Activated T-helper 1 cell treated with anti-CD3 and anti-CD28 coated beads, Interleukin-12 subunit alpha, Interleukin-12 subunit beta, Interleukin-2, Interleukin-4 antibody, amounts not matched to agents 30 ng/mL and 10 ng/mL and 1 ng/mL, durations not matched to agents 14 hours and 24 hours and 36 hours (primary cell): Measurements from ENCODE around the gene ZNF44. TPM values are rescaled to one million over a fixed set of nuclear protein-coding genes. Genes with fewer than 3 reads are reported as not detected.

Experiments
- DNase-seq: peaks from one replicate; pipeline ENCODE4 v3.0.0; 2021; ENCODE audit warnings: low spot score
- H3K27ac Mint-ChIP-seq: one replicate; pipeline ENCODE4 v1.8.0; 2021; ENCODE audit warnings: mild to moderate bottlenecking, mixed read lengths
- H3K27me3 Mint-ChIP-seq: one replicate; pipeline ENCODE4 v1.8.0; 2022; ENCODE audit warnings: mild to moderate bottlenecking, moderate library complexity, mixed read lengths; ENCODE audit not compliant: insufficient read depth
- H3K36me3 Mint-ChIP-seq: one replicate; pipeline ENCODE4 v1.8.0; 2021; ENCODE audit warnings: low read depth, mixed read lengths
- H3K4me1 Mint-ChIP-seq: one replicate; pipeline ENCODE4 v1.8.0; 2021; ENCODE audit warnings: low read depth, mixed read lengths
- H3K4me3 Mint-ChIP-seq: one replicate; pipeline ENCODE4 v1.8.0; 2021; ENCODE audit warnings: mild to moderate bottlenecking, moderate library complexity, mixed read lengths
- H3K9me3 Mint-ChIP-seq: one replicate; pipeline ENCODE4 v1.8.0; 2021; ENCODE audit warnings: mixed read lengths
- intact Hi-C: fragments of 100-400 bp; cut with micrococcal nuclease; formaldehyde crosslinking; loops from one replicate; pipeline ENCODE4 v1.15.1; 2024
- total RNA-seq: library from RNA; stranded (reverse); gene quantifications from 2 replicates; pipeline ENCODE4 v1.2.3, GENCODE V29; 2022

ZNF44 gene
- total RNA-seq, 1 donor from 2014 or later = 10.3 TPM

DNA sequence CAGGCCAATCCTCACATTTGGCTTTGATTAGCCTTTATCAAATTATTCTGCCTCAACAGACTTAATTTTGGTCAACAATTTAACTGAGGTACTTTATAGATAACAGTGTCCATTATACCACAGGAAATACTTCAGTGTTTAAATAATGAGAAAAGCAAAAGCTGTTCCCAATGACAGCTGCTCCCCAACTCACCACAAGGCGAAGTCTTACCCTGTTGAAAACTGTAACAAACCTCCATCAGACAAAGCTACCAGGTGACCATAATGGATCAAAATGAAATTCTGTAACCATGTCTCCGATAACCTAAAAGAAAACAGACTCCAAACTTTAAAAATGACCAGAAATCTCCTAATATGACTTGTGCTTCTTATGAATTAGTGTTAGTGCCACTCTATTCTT lies 50.3 kb downstream of the ZNF44 start:
- Mint-ChIP-seq H3K9me3 (peaks cover 62% of the 10 kb centered on the region), H3K27me3 (no peaks in the 10 kb centered on the region), H3K4me3 (no peak overlapping the region), H3K36me3 (peaks cover 11% of the 10 kb centered on the region), H3K4me1 (no peaks in the 10 kb centered on the region), H3K27ac (no peak overlapping the region)
- intact Hi-C loops = no loop called here
- DNase-seq = no peak

DNA sequence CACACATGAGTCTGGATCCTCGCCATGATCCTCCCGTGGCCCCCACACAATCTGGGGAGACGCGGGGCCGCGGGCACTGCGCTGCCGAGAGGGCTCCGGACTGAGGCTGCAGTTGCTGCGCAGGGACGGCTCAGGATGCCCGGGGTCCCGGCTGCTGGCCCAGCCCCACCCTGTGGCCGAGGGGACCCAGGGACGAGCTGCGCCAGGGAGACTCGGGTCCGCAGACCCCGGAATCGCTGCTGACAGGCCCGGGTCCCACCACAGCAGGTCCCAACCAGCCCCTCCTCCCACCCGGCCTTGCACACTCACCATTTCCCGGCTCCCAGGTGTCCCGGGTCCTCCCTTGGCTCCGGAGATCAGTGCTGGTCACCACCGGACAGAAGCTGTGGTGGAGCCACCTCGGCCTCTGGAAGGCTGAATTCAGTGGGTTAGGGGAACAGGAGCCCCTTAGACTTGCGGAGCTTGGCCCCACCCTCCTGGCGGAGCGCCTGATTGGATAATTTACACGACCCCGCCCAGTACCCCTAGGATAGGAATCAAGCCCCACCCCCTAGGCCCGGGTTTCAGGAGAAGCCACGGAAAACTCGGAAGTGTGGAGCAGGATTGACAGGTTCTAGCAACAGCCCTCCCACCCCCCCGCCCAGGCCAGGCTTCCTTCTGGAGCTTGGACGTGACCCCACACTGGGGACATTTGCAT lies 57.4 kb downstream of the ZNF44 start:
- Mint-ChIP-seq H3K9me3 (peaks cover 45% of the 10 kb centered on the region), H3K4me3 (no peak overlapping the region), H3K4me1 (no peaks in the 10 kb centered on the region), H3K36me3 (peaks cover 2% of the 10 kb centered on the region), H3K27me3 (no peaks in the 10 kb centered on the region), H3K27ac (no peak overlapping the region)
- DNase-seq = no peak
- intact Hi-C loops = no loop called here

DNA sequence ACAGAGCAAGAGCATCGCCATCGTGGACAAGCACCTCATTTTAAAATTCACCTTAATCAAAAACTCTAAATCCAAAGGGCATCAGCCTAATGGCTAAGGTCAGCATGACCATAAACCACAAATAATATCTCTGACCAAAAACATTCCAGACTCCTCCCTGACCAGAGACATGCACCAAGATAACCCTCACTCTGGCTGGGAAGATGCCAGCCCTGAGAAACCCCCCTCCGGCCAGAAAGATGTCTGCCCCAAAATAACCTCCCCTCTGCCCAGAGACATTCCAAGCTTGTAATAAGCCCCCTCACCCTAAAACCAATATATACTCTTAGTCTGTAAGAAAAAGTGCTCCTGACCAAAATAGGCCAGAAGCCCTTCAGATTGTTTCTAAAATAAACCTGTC lies 61.7 kb downstream of the ZNF44 start:
- H3K9me3 Mint-ChIP-seq = peaks cover 66% of the 10 kb centered on the region
- DNase-seq = no peak

DNA sequence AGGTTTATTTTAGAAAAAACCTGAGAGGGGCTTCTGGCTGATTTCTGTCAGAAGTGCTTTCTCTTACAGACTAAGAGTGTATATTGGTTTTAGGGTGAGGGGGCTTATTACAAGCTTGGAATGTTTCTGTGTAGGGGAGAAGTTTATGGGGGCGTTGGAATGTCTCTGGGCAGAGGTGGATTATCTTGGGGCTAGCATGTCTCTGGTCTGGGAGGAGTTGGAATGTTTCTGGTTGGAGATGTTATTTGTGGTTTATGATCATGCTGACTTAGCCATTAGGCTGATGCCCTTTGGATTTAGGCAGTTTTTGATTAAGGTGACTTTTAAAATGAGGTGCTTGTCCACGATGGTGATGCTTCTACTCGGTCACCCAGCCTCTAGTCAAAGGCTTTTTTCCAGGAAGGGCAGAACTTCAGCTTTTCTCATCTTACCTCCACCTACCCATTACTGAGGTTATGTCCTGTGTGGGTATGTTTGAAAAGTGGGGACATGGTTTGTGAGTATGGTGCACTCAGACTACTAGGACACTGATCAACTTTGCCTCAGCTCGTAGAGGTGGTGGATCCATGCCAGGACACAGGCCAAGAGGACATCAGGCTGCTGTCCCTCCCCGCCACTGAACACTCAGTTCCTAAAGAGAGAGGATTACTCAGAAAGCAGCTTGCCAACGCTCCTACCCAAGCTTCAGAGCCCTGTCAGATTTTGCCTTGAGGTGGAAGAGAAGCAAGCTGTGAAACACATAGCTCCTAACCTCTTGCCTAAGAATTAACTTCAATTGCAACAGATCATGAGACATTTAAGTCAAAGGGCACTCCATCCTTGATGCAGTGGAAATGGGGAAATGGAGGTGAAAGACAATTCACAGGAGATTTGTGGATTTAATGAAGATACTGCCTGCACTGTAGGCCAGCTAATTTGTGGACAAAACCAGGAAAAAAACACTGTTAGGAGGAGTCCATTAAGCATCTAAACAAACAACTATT lies 63.6 kb downstream of the ZNF44 start:
- peaks cover 60% of the 10 kb centered on the region for H3K9me3 Mint-ChIP-seq
- DNase-seq = no peak
- H3K4me1 Mint-ChIP-seq = no peaks in the 10 kb centered on the region
- intact Hi-C loops = no loop called here
- no peak overlapping the region for H3K4me3 Mint-ChIP-seq
- H3K36me3 Mint-ChIP-seq = peaks cover 9% of the 10 kb centered on the region
- no peak overlapping the region for H3K27ac Mint-ChIP-seq
- no peaks in the 10 kb centered on the region for H3K27me3 Mint-ChIP-seq

More for the DNA sequence above, 61.7 kb downstream of the ZNF44 start:
- H3K4me1 Mint-ChIP-seq = no peaks in the 10 kb centered on the region
- no peak overlapping the region for H3K4me3 Mint-ChIP-seq
- peaks cover 9% of the 10 kb centered on the region for H3K36me3 Mint-ChIP-seq
- H3K27ac Mint-ChIP-seq = no peak overlapping the region
- intact Hi-C loops = no loop called here
- no peaks in the 10 kb centered on the region for H3K27me3 Mint-ChIP-seq

DNA sequence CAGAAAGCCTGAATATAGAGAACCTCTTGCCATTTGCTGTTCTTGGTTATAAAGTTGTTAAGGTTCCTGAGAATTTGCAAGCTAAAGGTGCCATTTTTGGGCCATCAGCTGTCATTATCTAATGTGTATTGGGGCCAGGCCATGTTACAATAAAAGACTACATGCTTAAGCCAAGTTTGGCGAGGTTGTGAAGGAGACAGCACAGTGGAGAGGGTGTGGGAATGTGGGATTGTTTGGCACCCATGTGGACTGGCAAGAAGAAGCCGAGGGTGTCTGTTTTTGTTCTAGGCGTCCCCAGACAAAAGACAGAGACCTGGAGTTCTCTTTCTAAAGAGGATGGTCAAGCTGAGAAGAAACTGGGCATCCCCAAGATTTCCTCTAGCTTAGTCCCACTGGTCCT lies 64.7 kb downstream of the ZNF44 start:
- Mint-ChIP-seq H3K27ac (no peak overlapping the region), H3K27me3 (no peaks in the 10 kb centered on the region), H3K4me1 (no peaks in the 10 kb centered on the region), H3K9me3 (peaks cover 63% of the 10 kb centered on the region), H3K36me3 (peaks cover 9% of the 10 kb centered on the region), H3K4me3 (no peak overlapping the region)
- no peak for DNase-seq
- intact Hi-C loops = no loop called here

DNA sequence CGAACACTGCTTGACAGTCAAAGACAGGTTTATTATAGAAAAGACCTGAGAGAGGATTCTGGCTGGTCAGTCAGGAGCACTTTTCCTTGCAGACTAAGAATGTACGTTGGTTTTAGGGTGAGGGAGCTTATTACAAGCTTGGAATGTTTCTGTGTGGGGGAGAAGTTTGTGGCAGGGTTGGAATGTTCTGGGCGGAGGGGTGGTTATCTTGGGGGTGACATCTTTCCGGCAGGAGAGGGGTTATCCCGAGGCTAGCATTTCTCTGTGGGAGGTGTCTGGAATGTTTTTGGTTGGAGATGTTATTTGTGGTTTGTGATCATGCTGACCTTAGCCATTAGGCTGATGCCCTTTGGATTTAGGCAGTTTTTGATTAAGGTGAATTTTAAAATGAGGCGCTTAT lies 70.0 kb downstream of the ZNF44 start:
- DNase-seq = no peak
- peaks cover 46% of the 10 kb centered on the region for H3K9me3 Mint-ChIP-seq
- H3K36me3 Mint-ChIP-seq = peaks cover under 1% of the 10 kb centered on the region
- no peaks in the 10 kb centered on the region for H3K27me3 Mint-ChIP-seq
- H3K4me3 Mint-ChIP-seq = no peak overlapping the region
- intact Hi-C loops = no loop called here
- H3K4me1 Mint-ChIP-seq = no peaks in the 10 kb centered on the region
- H3K27ac Mint-ChIP-seq = no peak overlapping the region

DNA sequence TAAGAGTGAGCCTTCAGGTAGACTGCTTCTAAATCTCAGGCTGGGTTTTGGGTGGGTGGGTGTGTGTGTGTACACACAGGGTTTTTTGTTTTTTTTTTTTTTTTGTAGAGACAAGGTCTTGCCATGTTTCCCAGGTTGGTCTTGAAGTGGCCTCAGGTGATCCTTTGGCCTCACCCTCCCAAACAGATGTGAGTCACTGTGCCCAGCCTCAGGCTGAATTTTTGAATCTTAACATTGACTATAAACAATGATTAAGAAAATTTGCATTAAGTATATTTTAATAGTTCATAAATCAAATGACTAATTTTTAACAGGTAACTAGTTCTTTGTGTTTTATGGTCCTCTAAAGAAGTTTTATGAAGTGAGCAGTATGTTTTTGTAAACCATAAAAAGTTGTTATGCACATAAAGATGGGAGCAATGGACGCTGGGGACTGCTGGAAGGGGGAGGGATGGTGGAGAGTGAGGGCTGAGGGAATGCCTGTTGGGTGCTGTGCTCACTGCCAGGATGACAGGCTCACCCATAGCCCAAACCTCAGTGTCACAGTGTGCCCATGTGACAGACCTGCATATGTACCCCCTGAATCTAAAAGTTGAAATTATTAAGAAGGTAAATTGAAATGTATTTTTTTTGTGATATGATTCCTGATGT lies 71.6 kb downstream of the ZNF44 start:
- no peak for DNase-seq
- Mint-ChIP-seq H3K4me3 (no peak overlapping the region), H3K27me3 (no peaks in the 10 kb centered on the region), H3K4me1 (no peaks in the 10 kb centered on the region), H3K36me3 (peaks cover 3% of the 10 kb centered on the region), H3K9me3 (peaks cover 52% of the 10 kb centered on the region), H3K27ac (no peak overlapping the region)
- intact Hi-C loops = no loop called here

Other genes starting within 250 kb of the ZNF44 start
- gene ZNF878, start 241.9 kb downstream of the ZNF44 start, total RNA-seq = 0.13 and 0.39 TPM in 2 replicates
- gene ZNF844, start 230.2 kb downstream of the ZNF44 start, total RNA-seq = 0.73 and 0.86 TPM in 2 replicates
- gene ZNF20, start 154.5 kb downstream of the ZNF44 start, total RNA-seq = 2.8 and 3.5 TPM in 2 replicates
- 2.5 and 2.9 TPM in 2 replicates for gene ZNF625, start 138.1 kb downstream of the ZNF44 start, total RNA-seq
- 10.1 and 10.8 TPM in 2 replicates for gene ZNF136, start 131.8 kb downstream of the ZNF44 start, total RNA-seq
- 1.4 and 2.5 TPM in 2 replicates for gene ZNF563, start 38.8 kb upstream of the ZNF44 start, total RNA-seq
- gene ZNF442, start 70.8 kb upstream of the ZNF44 start, total RNA-seq = 0.39 and 0.47 TPM in 2 replicates
- gene ZNF799, start 106.4 kb upstream of the ZNF44 start, total RNA-seq = 3.1 TPM in 2 replicates
- gene ZNF443, start 146.1 kb upstream of the ZNF44 start, total RNA-seq = 3.8 TPM in 2 replicates
- gene ZNF709, start 189.9 kb upstream of the ZNF44 start, total RNA-seq = 0.26 TPM in 1 of 2 replicates, not detected in the other